HG03575 (cell line): ENCODE results near the gene GPR52.

Experiments used
- ATAC-seq: cut with Tn5 transposase; IDR thresholded peaks from one replicate; pipeline ENCODE4 v1.9.1; 2021; ENCODE audit not compliant: unreplicated experiment, insufficient number of reproducible peaks, low FRiP score; ENCODE audit errors: extremely low read depth

The GPR52 gene

GRCh38 chr1:174448974-174449373 is 1.2 kb downstream of the GPR52 start:
- ATAC-seq, result no peak

DNA sequence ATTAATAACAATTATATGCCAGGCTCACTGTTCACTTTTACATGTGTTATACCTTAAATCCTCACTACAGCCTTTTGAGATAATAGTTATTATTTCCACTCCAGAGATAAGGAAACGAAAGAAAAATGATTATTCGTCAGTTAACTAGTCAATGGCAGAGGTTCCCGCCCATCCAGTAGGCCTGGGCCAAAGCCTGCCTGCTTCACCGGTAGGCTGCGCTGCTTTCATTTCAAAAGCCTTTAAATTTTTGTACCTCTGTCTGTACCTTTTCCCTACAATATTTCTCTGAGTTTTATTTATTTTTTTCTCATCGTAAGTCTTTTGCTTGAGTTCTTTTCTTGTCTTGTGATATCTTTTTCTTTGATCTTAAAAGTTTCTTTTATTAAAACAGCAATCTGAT is 3.6 kb downstream of the GPR52 start:
- ATAC-seq, result no peak

- ATAC-seq, result no peak
These were observed 18.1 kb downstream of the GPR52 start for GRCh38 chr1:174465855-174466254.

GRCh38 chr1:174466607-174467006 is 18.8 kb downstream of the GPR52 start:
- ATAC-seq, result no peak

DNA sequence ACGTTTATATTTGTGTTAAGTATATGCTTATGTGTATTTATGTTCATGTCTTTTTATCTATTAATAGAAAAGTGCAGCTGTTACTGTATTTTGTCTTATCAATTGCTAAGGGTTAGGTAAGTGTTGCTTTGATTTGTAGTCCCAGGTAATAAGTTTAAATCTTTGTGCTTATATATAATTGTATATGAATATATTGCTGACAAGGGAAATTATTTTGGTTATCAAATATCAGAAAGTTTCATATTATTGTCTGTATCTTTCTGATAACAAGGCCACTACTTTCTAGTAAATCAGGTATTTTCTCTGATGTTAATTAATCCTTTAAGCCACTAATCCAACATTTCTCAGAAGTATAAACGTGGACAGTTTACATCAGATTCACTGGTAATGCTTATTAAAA is 21.3 kb downstream of the GPR52 start:
- ATAC-seq, result no peak

- ATAC-seq, result no peak
These were observed 21.9 kb downstream of the GPR52 start for GRCh38 chr1:174469687-174470086.

- no peak for ATAC-seq
These were observed 31.5 kb downstream of the GPR52 start for GRCh38 chr1:174479281-174479680.

DNA sequence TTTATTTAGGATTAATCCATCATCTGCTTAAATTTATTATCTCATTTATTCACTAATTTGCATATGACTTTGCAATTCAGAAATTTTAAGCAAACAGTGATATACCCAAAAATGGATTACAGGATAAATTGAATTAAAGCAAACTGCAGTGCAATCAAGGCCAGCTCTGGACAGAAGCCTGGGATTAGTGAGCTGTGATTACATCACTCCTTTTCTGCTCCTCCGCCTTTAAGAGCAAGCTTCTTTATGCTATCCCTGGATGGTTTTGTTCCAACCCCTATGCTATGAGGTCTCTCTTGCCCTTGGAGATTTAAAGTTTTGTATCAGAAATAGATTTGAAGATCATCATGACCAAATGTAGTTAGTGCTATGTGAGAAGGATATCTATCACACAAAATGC is 32.6 kb downstream of the GPR52 start:
- no peak for ATAC-seq

- ATAC-seq, result no peak
These were observed 43.8 kb downstream of the GPR52 start for GRCh38 chr1:174491606-174492005.

DNA sequence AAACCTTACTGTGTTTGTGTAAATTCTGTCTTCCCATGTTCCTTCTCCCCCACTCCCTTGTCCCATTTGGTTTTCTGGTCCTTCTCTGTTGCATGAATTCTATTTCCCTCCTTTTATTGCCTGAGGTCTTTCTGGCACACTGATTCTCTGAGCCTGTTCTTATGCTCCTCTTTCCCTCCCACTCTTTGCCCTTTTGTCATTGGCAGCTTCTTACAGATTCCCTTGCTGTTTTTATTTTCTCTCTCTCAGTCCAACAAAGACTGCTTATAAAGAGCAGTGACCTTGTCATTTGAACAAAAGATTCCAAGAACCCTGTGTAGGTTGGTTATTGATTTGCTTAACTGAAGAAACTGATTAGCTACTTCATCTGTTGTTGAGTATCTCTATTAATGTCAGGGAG is 49.7 kb downstream of the GPR52 start:
- ATAC-seq, result no peak
